Right lobe of liver (tissue), 6 donors: ENCODE measurements around the gene MYO3B. TPM values are rescaled to one million over a fixed set of nuclear protein-coding genes. Genes with fewer than 3 reads are reported as not detected.

Source experiments
- ATAC-seq, 4 donors: fragments of 200-7000 bp; cut with Tn5 transposase; one replicate each; pipeline ENCODE4 v1.9.1; 2020; ENCODE audit warnings: mild to moderate bottlenecking in 4 of 4, moderate library complexity in 4 of 4
- DNase-seq, 3 donors: peaks; one replicate each; pipeline ENCODE4 v3.0.0-alpha.2; 2020
- H3K27ac ChIP-seq, 3 donors: fragments of 200-600 bp; one replicate each; pipeline ENCODE4 v1.8.0; 2022
- H3K27me3 ChIP-seq, 2 donors: fragments of 200-600 bp; one replicate each; pipeline ENCODE4 v1.8.0; 2022
- H3K36me3 ChIP-seq, 4 donors: fragments of 200-600 bp; sonication (generic) in 1 of 4; one replicate each; pipeline versions ENCODE4 v1.5.1 to v1.8.0; 2017 to 2022; ENCODE audit warnings: control low read depth in 1 of 4
- H3K4me1 ChIP-seq, 4 donors: fragments of 200-600 bp; sonication (generic) in 1 of 4; one replicate each; pipeline versions ENCODE4 v1.5.1 to v1.8.0; 2017 to 2022; ENCODE audit warnings: control low read depth in 1 of 4
- H3K4me3 ChIP-seq, 3 donors: fragments of 200-600 bp; one replicate each; pipeline ENCODE4 v1.8.0; 2022
- H3K9me3 ChIP-seq, 4 donors: fragments of 200-600 bp; sonication (generic) in 1 of 4; one replicate each; pipeline versions ENCODE4 v1.5.1 to v1.8.0; 2017 to 2022; ENCODE audit warnings: control low read depth in 1 of 4
- CTCF ChIP-seq, 4 donors: fragments of 200-600 bp in 3 of 4; fragments of 450-650 bp in 1 of 4; IDR thresholded peaks; one replicate each; pipeline versions ENCODE4 v1.5.1 to v1.8.0; 2016 to 2022; ENCODE audit warnings: antibody characterized with exemption in 4 of 4, mild to moderate bottlenecking in 2 of 4
- POLR2A ChIP-seq: fragments of 450-650 bp; IDR thresholded peaks from one replicate; pipeline ENCODE4 v1.6.1; 2017; ENCODE audit warnings: antibody characterized with exemption, mild to moderate bottlenecking
- WGBS: methylation state at CpG from one replicate; pipeline ENCODE4 v1.1.6; 2018; ENCODE audit warnings: low coverage, low lambda C conversion rate; ENCODE audit not compliant: insufficient coverage; ENCODE audit errors: missing lambda C conversion rate; 5-methylcytosine and 5-hydroxymethylcytosine counted together
- intact Hi-C, 2 donors: fragments of 100-400 bp; cut with DNase I; formaldehyde crosslinking; loops; one replicate each; pipeline versions ENCODE4 v1.11.2 to v1.14.1; 2022
- total RNA-seq, 6 experiments: library from RNA; depleted of rRNA in 2 of 6; stranded (reverse); fragments of >200 nt in 2 of 6; fragmentation: NEBNext Ultra II Directional in 3 of 6; extraction: Animal tissue kit (Norgen Biotek cat#: 25700) in 3 of 6; gene quantifications; one replicate each; pipeline versions ENCODE4 v1.1.0 to v1.2.4, GENCODE V29; 2016 to 2023
- donor health status: DM: no; HTN: yes; CAD: no.
- donor health status: DM: no; HTN: no; CAD: no.
- donor health status: DM: no; HTN: no; CAD: no.
- donor health status: DM: no; HTN: yes; CAD: no.
- donor health status: DM: no; HTN: yes; CAD: no.

Gene MYO3B
- total RNA-seq, 6 experiments from 2014 or later: 0.18 to 0.25 TPM; not detected in 4

- Histone ChIP-seq H3K9me3 (no peaks in the 10 kb centered on the region), H3K4me1 (no peaks in the 10 kb centered on the region), H3K27me3 (no peaks in the 10 kb centered on the region), H3K36me3 (no peaks in the 10 kb centered on the region), H3K4me3 (no peak overlapping the region), H3K27ac (no peak overlapping the region)
- no peak for ATAC-seq
- DNase-seq: no peak
- intact Hi-C loops: no loop called here
- 66% methylated on average over 5 of the region's 6 CpGs for WGBS
- no peak for TF ChIP-seq POLR2A
- TF ChIP-seq CTCF (IDR thresholded peaks at IDR 0.05): no peak
Measured at GRCh38 chr2:170176212-170176611, 1.7 kb upstream of the MYO3B start.

DNA sequence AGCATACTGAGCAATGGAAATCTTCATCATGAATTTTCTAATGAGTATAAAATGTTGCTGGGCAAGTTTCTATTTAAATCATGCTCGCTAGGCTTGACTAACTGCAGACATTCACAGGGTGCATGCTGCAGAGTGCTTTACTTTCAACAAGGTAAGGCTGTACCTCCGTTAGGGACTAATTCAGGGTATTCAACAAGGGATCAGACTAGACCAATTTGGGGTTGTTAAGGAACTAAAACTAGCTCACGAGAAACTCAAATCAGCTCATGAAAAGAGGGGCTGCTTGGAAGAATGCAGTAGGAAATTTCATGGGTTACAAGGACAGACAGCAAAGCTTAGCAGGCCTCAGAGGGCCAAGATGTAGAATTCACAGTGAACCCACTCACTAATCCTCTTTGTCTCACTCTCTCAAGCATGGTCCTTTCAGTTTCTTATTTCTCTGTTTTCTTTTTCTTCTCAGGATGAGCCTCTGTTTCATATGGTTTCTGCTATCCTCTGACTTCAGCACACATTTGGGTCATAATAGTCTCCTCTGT, 2.2 kb downstream of the MYO3B start:
- DNase-seq (no peak), ATAC-seq (no peak)
- H3K27ac ChIP-seq: no peak overlapping the region
- intact Hi-C loops: no loop called here
- TF ChIP-seq CTCF (IDR thresholded peaks at IDR 0.05): no peak
- no peak for TF ChIP-seq POLR2A
- 64% methylated on average over 3 of the region's 3 CpGs for WGBS
- H3K4me1 ChIP-seq: no peaks in the 10 kb centered on the region
- no peaks in the 10 kb centered on the region for H3K27me3 ChIP-seq
- H3K36me3 ChIP-seq: no peaks in the 10 kb centered on the region
- H3K9me3 ChIP-seq: no peaks in the 10 kb centered on the region
- H3K4me3 ChIP-seq: no peak overlapping the region

DNA sequence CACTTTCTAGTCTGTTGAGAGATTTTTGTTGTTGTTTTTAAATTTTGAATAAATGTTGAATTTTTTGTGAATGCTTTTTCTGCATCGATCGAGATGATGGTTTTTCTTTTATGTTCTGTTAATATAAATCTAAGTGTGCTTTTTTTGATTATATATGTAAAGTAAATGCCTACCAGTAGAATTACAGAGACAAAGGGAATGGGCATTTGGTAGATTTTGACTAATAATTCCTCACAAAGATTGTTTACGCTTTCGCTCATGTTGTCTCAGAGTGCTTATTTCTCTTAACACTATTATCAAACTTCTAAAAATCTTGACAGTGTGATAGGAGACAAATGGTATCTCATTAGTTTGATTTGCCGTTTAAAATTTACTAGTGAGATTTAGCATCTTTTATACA, 3.7 kb downstream of the MYO3B start:
- Histone ChIP-seq H3K4me1 (no peaks in the 10 kb centered on the region), H3K4me3 (no peak overlapping the region), H3K9me3 (no peaks in the 10 kb centered on the region), H3K27me3 (no peaks in the 10 kb centered on the region), H3K27ac (no peak overlapping the region), H3K36me3 (no peaks in the 10 kb centered on the region)
- 85% methylated on average over 5 of the region's 5 CpGs for WGBS
- intact Hi-C loops: no loop called here
- ATAC-seq (no peak), DNase-seq (no peak)
- TF ChIP-seq CTCF (IDR thresholded peaks at IDR 0.05): no peak
- no peak for TF ChIP-seq POLR2A

GRCh38 chr2:170185319-170185718, 7.4 kb downstream of the MYO3B start:
- TF ChIP-seq CTCF (IDR thresholded peaks at IDR 0.05): no peak
- no peak for TF ChIP-seq POLR2A
- no peak for ATAC-seq
- Histone ChIP-seq H3K36me3 (no peaks in the 10 kb centered on the region), H3K9me3 (no peaks in the 10 kb centered on the region), H3K27ac (no peak overlapping the region), H3K4me1 (no peaks in the 10 kb centered on the region), H3K27me3 (no peaks in the 10 kb centered on the region), H3K4me3 (no peak overlapping the region)
- DNase-seq: no peak
- intact Hi-C loops: no loop called here

- no peak overlapping the region for H3K27ac ChIP-seq
- H3K36me3 ChIP-seq: no peaks in the 10 kb centered on the region
- H3K27me3 ChIP-seq: no peaks in the 10 kb centered on the region
- intact Hi-C loops: no loop called here
- no peaks in the 10 kb centered on the region for H3K9me3 ChIP-seq
- no peak for TF ChIP-seq POLR2A
- TF ChIP-seq CTCF (IDR thresholded peaks at IDR 0.05): no peak
- H3K4me1 ChIP-seq: no peaks in the 10 kb centered on the region
- DNase-seq (no peak), ATAC-seq (no peak)
- H3K4me3 ChIP-seq: no peak overlapping the region
Measured at GRCh38 chr2:170189757-170190156, 11.8 kb downstream of the MYO3B start.
